PC-9 (cell line): ENCODE data around the gene PRDX4.
"Not testable (repeated sequence)": the region's sequence is repeated elsewhere in the genome, so short reads cannot be mapped to it uniquely, and the experiment has no call there.

ENCODE experiments used
- CTCF ChIP-seq: fragments of 200-600 bp; sonication (generic); conservative IDR thresholded peaks from 2 replicates; pipeline ENCODE4 v1.6.1; 2017; ENCODE audit warnings: mixed run types, antibody characterized with exemption, mild to moderate bottlenecking, moderate library complexity
- EZH2 ChIP-seq: fragments of 200-600 bp; sonication (generic); IDR thresholded peaks from 2 replicates; pipeline ENCODE4 v1.8.0; 2017; ENCODE audit warnings: antibody characterized with exemption, low read depth

DNA sequence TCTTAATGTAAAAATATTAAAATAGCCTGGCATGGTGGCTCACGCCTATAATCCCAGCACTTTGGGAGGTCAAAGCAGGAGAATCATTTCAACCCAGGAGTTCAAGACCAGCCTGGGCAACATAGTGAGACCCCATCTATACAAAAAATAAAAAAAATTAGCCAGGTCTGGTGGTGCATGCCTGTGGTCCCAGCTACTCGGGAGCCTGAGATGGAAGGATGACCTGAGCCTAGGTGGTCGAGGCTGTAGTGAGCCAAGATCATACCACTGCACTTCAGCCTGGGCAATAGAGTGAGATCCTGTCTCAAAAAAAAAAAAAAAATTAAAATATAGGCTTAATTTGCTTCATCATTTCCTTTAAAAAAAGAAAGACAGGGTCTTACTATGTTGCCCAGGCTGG, 9.2 kb downstream of the PRDX4 start:
- TF ChIP-seq CTCF, EZH2: not testable (repeated sequence)
